DOHH2 (cell line): ENCODE results near the gene KIF2C.
A peak's percentile ranks its signal among the peaks of the same experiment; 100 is the strongest.

Experiments
- EZH2phosphoT487 ChIP-seq: fragments of 200-600 bp; sonication (generic); IDR thresholded peaks from 2 replicates; pipeline ENCODE4 v1.6.1; 2017; ENCODE audit warnings: borderline replicate concordance, mild to moderate bottlenecking, antibody characterized with exemption, low read length, moderate library complexity, mixed read lengths
- TF ChIP-seq, protein P1 (sequence below): fragments of 200-600 bp; sonication (generic); IDR thresholded peaks from one replicate; pipeline ENCODE4 v1.5.1; 2014; ENCODE audit warnings: antibody characterized with exemption, mild to moderate bottlenecking, low read depth, low read length; ENCODE audit not compliant: poor library complexity, severe bottlenecking

DNA sequence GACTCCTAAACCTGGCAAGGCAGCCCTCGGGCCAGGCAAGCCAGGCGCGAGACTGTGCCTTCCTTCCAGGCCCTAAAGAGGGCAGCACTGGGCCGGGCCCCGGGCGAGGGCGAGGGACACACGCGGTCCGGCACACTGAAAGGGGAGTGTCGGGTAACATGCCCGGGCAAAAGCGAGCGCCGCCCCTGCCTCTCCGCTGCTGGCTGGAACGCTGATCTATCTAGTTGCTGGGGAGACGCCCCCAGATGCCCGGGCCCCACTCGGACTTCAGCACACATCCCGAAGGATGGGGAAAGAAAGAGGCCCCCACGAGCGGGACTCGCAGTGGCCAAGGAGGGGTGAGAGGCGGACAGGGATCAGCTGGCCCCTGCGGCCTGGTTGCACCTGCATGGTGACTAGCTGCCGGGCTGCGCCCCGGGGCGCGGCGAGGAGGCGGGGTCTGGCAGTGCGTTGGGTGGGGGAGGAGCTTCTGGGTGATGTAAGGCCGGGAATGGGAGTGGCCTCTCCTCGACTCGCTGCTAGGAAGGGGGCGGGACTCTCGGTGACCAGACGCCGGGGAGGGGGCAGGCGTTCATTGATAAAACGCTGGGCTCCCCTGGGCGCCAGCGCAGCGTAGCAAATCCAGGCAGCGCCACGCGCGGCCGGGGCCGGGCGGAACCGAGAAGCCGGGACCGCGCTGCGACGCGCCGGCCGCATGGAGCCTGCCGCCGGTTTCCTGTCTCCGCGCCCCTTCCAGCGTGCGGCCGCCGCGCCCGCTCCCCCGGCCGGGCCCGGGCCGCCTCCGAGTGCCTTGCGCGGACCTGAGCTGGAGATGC is 60.3 kb downstream of the KIF2C start, which contains the start of gene PLK3:
- TF ChIP-seq, protein P1, sequence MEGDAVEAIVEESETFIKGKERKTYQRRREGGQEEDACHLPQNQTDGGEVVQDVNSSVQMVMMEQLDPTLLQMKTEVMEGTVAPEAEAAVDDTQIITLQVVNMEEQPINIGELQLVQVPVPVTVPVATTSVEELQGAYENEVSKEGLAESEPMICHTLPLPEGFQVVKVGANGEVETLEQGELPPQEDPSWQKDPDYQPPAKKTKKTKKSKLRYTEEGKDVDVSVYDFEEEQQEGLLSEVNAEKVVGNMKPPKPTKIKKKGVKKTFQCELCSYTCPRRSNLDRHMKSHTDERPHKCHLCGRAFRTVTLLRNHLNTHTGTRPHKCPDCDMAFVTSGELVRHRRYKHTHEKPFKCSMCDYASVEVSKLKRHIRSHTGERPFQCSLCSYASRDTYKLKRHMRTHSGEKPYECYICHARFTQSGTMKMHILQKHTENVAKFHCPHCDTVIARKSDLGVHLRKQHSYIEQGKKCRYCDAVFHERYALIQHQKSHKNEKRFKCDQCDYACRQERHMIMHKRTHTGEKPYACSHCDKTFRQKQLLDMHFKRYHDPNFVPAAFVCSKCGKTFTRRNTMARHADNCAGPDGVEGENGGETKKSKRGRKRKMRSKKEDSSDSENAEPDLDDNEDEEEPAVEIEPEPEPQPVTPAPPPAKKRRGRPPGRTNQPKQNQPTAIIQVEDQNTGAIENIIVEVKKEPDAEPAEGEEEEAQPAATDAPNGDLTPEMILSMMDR, result peak; percentile 87
- TF ChIP-seq EZH2phosphoT487, result no peak
